ENCODE data around the gene PDLIM5.

Gene PDLIM5

GRCh38 chr4:94409375-94409679, 42.4 kb upstream of the PDLIM5 start:
- ChIA-PET POLR2A (ENCODE audit: low non-redundant PET) (no interaction called here), CTCF (no interaction called here)
- no peak overlapping the region for H3K27ac ChIP-seq
- DNase-seq (ENCODE audit: low spot score) = no peak
- no peak for TF ChIP-seq CTCF (conservative IDR thresholded peaks at IDR 0.05; ENCODE audit: low read depth)

GRCh38 chr4:94409962-94410361, 41.8 kb upstream of the PDLIM5 start:
- no peak overlapping the region for H3K27ac ChIP-seq
- DNase-seq (ENCODE audit: low spot score) = no peak
- TF ChIP-seq CTCF (conservative IDR thresholded peaks at IDR 0.05; ENCODE audit: low read depth) = no peak
- CTCF ChIA-PET = interaction anchor here (0.7 kb wide), 1 partner anchor 141 kb away, joined by 3 read pairs; no protein-coding TSS in a partner anchor
- POLR2A ChIA-PET (ENCODE audit: low non-redundant PET) = no interaction called here

- H3K27ac ChIP-seq = peak overlapping the region; percentile 76
- POLR2A ChIA-PET (ENCODE audit: low non-redundant PET) = no interaction called here
- peak; percentile 71 for DNase-seq (ENCODE audit: low spot score)
- TF ChIP-seq CTCF (conservative IDR thresholded peaks at IDR 0.05; ENCODE audit: low read depth) = no peak
- CTCF ChIA-PET = interaction anchor here (0.7 to 0.8 kb wide), 2 partner anchors 18 to 211 kb away, joined by 3 to 5 read pairs; no protein-coding TSS in a partner anchor
Measured at GRCh38 chr4:94410678-94411206, 41.0 kb upstream of the PDLIM5 start.

- no peak for TF ChIP-seq CTCF (conservative IDR thresholded peaks at IDR 0.05; ENCODE audit: low read depth)
- H3K27ac ChIP-seq = peak overlapping the region; percentile 57
- CTCF ChIA-PET = interaction anchor here (0.8 kb wide), 1 partner anchor 211 kb away, joined by 3 read pairs; no protein-coding TSS in a partner anchor
- DNase-seq (ENCODE audit: low spot score) = no peak
- POLR2A ChIA-PET (ENCODE audit: low non-redundant PET) = no interaction called here
Measured at GRCh38 chr4:94411296-94411695, 40.4 kb upstream of the PDLIM5 start.

GRCh38 chr4:94412019-94412657, 39.6 kb upstream of the PDLIM5 start:
- ChIA-PET CTCF (no interaction called here), POLR2A (ENCODE audit: low non-redundant PET) (no interaction called here)
- no peak overlapping the region; the same call in 1 of the 2 replicates for H3K27ac ChIP-seq
- TF ChIP-seq CTCF (conservative IDR thresholded peaks at IDR 0.05; ENCODE audit: low read depth) = no peak
- no peak for DNase-seq (ENCODE audit: low spot score)

- no peak for TF ChIP-seq CTCF (conservative IDR thresholded peaks at IDR 0.05; ENCODE audit: low read depth)
- ChIA-PET POLR2A (ENCODE audit: low non-redundant PET) (no interaction called here), CTCF (no interaction called here)
- DNase-seq (ENCODE audit: low spot score) = peak; percentile 60
- no peak overlapping the region for H3K27ac ChIP-seq
Measured at GRCh38 chr4:94412658-94413038, 39.1 kb upstream of the PDLIM5 start.
